ENCODE measurements around the gene FLT3.

- TF ChIP-seq CTCF (IDR thresholded peaks at IDR 0.05; ENCODE audit: insufficient read depth, low read length) (no peak), POLR2AphosphoS5 (IDR thresholded peaks at IDR 0.05; ENCODE audit: low read depth) (no peak), GABPA (IDR thresholded peaks at IDR 0.05; ENCODE audit: low read depth) (no peak), REST (IDR thresholded peaks at IDR 0.05; ENCODE audit: insufficient replicate concordance, low read depth) (no peak)
These were observed 99.3 kb downstream of the FLT3 start for GRCh38 chr13:28001049-28001448.

Data from HL-60 (cell line).